Stimulated activated CD8-positive, alpha-beta memory T cell treated with anti-CD3 and anti-CD28 coated beads, Interleukin-7, amount 100 ng/mL, for 24 hours (primary cell): Measurements from ENCODE around the gene REN.

Source experiments
- DNase-seq: peaks from one replicate; pipeline ENCODE4 v3.0.0-alpha.2; 2020; ENCODE audit warnings: low read depth

Gene REN

DNA sequence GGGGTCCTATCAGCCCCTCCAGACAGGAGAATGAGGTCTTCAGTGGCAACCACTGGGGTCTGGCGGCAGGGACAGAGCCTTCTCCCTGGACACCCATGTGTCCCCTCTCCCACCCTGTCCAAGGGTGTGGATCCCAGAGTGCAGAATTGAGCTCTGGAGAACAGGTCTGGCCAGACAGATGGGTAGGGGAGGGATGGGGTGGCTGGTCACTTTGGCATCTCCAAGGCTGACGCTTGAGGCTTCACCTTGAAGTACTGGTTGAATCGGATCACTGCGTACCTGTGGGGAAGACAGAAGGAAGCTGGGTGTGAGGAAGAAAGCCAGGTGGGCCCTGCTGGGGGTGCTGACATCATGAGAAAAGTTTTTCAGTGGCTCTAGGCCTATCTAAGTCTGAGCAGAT is 34.2 kb downstream of the REN start:
- no peak for DNase-seq

- DNase-seq, result no peak
Measured at GRCh38 chr1:204130981-204131892, 34.9 kb downstream of the REN start.

DNA sequence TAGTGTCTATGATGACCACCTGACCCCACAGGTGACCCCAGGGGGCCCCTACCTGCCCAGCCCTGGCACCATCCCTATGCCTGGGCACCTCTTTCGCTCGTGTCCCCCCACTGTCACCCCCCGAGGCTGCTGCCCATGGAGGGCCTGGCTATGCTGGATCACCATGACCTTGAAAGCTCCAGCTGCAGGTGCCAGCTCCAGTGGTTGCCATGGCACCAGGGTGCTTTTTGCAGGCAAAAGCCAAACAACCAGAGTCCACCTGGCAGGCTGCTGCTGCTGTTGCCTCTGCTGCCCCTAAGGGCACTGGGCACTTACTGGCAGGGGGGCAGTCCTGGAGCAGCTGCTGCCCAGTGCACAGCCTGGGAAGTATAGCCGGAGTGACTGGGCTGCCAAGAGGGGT is 36.0 kb downstream of the REN start:
- DNase-seq, result no peak

GRCh38 chr1:204128964-204129896 is 36.9 kb downstream of the REN start:
- DNase-seq, result peak; percentile 21

- no peak for DNase-seq
Measured at GRCh38 chr1:204128464-204128963, 37.6 kb downstream of the REN start.

DNA sequence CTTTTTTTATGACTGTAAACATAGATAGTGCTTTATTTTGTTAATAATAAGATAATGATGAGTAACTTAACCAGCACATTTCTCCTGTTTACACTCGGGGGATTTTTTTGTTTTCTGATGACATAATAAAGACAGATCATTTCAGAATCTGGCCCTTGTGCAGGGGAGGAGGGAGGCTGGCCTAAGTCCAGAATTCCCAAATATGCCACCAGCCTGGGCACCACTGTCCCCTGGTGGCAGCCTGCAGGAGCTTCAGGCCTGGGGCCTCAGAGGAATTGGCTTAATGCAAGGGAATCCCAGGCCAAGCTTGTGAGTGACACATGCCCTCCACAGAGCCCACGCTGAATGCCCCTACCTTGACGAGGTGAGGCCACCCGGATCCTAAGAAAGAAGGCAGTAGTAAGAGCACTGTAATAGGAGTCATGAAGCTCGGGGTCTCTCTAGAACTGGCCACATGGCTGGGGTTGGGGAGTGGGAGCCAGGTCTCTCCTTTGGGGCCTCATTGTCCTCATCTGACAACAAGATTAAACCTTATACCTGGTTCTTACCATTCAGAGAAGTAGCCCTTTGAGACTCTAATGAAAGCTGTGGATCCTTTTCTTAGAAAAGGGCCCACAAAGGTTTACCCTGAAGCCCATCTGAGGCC is 38.4 kb downstream of the REN start:
- DNase-seq, result no peak

DNA sequence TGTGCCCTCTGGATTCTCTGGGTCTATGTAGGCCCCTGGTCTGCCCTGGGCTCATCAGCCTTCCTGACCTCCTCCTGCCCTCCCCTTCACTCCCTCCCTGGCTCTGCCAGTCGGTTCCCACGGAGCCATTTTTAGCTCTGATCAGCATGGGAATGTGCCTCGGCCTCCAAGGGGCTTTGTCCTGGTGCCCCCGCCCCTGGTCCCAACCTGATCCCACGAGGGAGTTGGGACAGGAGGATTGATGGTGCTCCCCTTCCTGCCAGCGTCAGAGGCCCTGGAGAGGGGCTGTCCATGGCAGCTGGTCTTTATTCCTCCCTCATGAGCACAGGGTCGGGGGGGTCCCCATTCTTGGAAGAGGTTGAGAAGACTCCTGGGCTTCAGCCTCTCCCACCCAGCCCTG is 39.2 kb downstream of the REN start:
- no peak for DNase-seq

DNA sequence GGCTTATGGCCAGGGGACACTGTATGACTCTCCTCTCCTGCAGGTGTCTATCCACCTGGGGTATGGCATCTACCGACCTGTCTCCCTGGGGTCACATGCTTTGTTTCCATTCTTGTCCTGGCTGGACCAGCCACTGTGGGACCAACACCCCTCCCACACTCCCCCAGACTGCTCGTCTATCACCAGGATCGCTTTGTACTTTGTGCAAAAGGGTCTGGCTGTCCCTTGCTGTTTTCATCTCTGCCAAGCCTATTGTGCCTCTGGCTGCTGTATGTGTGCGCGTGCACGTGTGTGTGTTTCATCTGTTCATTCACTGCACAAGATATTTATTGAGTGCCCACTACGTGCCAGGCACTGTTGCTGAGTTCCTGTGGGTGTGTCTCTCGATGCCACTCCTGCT is 39.8 kb downstream of the REN start:
- no peak for DNase-seq

GRCh38 chr1:204125759-204126351 is 40.3 kb downstream of the REN start:
- no peak for DNase-seq

DNA sequence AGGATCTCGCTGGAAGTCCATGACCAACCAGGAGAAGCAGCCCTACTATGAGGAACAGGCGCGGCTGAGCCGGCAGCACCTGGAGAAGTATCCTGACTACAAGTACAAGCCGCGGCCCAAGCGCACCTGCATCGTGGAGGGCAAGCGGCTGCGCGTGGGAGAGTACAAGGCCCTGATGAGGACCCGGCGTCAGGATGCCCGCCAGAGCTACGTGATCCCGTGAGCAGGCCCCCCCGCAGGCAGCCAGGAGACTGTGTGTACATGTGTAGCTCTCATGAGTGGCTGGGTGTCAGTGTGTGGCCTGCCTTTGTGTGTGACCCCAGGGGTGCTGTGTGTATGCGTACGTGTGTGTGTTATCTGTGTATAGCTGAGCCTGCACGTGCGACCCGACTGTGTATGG is 41.5 kb downstream of the REN start:
- no peak for DNase-seq

DNA sequence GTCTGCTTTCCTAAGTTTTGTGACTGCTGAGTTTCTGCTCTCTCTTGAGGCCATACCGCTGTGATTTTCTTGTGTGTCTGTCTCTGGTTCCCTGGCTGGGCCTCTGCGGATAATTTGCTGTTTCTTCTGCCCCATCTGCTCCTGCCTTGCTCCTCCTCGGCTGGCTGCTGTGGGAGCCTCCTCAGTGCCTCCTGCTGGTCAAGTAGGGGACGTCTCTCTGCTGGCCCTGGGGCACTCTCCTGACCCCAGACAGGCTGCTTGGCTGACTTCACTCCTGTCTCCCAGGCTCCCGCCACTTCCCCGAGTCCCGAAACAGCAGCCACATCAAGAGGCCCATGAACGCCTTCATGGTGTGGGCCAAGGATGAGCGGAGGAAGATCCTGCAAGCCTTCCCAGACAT is 42.8 kb downstream of the REN start:
- no peak for DNase-seq

DNA sequence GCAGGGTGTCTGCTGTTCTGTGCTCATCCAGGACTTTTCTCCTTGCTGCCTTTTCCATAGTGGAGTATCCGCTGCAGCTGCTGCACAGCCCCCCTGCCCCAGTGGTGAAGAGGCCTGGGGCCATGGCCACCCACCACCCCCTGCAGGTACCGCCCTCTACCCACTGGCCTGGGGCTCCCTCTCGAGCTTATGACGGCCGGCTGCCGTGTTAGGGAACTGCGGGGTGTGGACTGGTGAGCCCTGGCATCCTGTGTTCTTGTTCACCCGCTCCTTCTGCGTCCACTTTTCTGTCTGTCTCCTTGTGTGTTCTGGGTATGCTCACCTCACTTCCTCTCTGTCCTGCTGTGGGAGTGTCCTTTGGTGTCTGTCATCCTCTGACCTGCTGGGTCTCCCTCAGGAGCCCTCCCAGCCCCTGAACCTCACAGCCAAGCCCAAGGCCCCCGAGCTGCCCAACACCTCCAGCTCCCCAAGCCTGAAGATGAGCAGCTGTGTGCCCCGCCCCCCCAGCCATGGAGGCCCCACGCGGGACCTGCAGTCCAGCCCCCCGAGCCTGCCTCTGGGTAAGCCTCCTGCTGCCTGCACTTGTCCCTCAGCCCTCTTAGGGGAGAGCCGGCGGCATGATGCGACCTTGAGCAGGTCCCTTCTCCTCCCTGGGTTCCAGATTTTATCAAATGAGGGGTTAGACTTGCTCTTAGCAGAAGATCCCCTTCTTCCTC is 44.1 kb downstream of the REN start:
- no peak for DNase-seq

DNA sequence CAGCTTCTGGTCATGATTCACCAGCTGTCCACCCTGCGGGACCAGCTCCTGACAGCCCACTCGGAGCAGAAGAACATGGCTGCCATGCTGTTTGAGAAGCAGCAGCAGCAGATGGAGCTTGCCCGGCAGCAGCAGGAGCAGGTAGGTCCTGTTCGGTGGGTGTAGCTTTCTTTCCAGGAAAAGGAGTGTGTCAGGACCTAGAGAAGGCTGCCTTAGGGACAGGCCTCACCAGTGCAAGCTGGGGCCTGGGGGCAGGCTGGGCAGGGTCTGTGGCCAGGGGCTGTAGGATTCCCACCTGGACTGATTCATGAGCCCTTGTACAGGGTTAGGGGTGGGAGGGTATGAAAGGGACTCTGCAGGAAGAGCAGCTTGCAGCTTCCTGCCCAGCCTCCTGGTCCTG is 49.6 kb downstream of the REN start:
- DNase-seq, result no peak

DNA sequence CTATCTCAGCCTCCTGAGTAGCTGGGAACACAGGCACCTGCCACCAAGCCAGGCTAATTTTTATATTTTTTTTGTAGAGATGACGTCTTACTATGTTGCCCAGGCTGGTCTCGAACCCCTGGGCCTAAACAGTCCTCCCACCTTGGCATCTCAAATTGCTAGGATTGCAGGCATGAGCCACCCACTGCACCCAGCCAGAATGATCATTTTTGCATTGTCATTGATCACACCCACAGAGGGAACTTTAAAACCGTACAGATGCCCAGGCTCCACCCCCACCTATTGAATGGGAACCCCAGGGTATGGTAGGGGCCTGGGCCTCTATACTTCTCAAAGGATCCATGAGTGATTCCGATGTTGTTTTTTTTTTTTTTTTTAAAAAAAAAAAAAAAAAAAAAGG is 51.0 kb downstream of the REN start:
- no peak for DNase-seq

- no peak for DNase-seq
Measured at GRCh38 chr1:204114606-204115005, 51.5 kb downstream of the REN start.

- no peak for DNase-seq
Measured at GRCh38 chr1:204113896-204114295, 52.2 kb downstream of the REN start.

GRCh38 chr1:204112876-204113730 is 53.0 kb downstream of the REN start:
- DNase-seq, result no peak

DNA sequence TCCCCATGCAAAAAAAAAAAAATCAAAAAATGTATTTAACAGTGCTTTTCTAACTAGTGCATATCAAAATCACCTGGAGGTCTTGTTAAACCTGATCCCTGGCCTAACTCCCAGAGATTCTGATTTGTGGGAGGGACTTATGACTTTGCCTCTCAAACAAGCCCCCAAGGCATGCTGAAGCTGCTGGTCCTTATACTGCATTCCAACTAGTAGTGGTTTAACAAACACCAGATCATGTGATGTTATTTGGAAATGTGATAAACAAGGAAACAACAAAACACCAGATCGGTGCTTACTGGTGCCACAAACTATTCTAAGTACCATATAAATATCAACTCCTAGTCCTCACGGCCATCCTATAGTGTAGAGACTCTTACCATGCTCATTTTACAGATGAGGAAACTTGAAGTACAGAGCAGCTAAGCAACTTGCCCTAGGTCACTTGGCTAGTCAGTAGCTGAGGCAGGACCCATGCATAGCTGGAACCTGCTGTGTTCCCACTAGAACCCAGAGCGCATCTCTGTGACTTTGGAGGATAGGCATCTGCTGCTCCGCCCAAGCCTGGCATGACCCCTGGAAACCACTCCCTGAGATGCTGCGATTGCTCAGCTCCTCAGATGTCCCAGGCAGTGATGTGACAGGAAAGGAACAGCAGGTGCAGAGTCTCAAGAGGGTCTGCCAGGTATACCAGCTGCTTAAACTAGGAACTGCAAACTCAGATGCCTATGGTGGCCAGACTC is 55.1 kb downstream of the REN start:
- no peak for DNase-seq

GRCh38 chr1:204108312-204109141 is 57.6 kb downstream of the REN start:
- no peak for DNase-seq
